GM12875 (cell line): ENCODE data around the gene BCL11B.

ENCODE experiments used
- H3K4me3 ChIP-seq: one replicate; pipeline ENCODE4 v1.5.1; 2011; ENCODE audit warnings: low read depth, low read length, control low read depth
- CTCF ChIP-seq: IDR thresholded peaks from 2 replicates; pipeline ENCODE4 v1.5.1; 2011; ENCODE audit warnings: low read depth, mild to moderate bottlenecking, control low read depth, inconsistent platforms, low read length, moderate library complexity, borderline replicate concordance; ENCODE audit not compliant: insufficient read depth

BCL11B gene

GRCh38 chr14:99267837-99268781 lies 3.9 kb downstream of the BCL11B start:
- no peak for TF ChIP-seq CTCF
- peak overlapping the region; percentile 23 for H3K4me3 ChIP-seq

- no peak for TF ChIP-seq CTCF
- H3K4me3 ChIP-seq = no peak overlapping the region
These were observed 4.6 kb downstream of the BCL11B start for GRCh38 chr14:99267381-99267780.

GRCh38 chr14:99266181-99267178 lies 5.5 kb downstream of the BCL11B start:
- no peak overlapping the region for H3K4me3 ChIP-seq
- TF ChIP-seq CTCF = peak; percentile 95

- TF ChIP-seq CTCF = no peak
- H3K4me3 ChIP-seq = no peak overlapping the region
These were observed 6.4 kb downstream of the BCL11B start for GRCh38 chr14:99265571-99265970.

- no peak for TF ChIP-seq CTCF
- H3K4me3 ChIP-seq = no peak overlapping the region
These were observed 7.1 kb downstream of the BCL11B start for GRCh38 chr14:99264691-99265450.

- no peak for TF ChIP-seq CTCF
- H3K4me3 ChIP-seq = no peak overlapping the region
These were observed 8.2 kb downstream of the BCL11B start for GRCh38 chr14:99263564-99264330.
